Measurements from ENCODE around the gene NHLRC2.
"Not testable (repeated sequence)": the region's sequence is repeated elsewhere in the genome, so short reads cannot be mapped to it uniquely, and the experiment has no call there.

The NHLRC2 gene, protein sequence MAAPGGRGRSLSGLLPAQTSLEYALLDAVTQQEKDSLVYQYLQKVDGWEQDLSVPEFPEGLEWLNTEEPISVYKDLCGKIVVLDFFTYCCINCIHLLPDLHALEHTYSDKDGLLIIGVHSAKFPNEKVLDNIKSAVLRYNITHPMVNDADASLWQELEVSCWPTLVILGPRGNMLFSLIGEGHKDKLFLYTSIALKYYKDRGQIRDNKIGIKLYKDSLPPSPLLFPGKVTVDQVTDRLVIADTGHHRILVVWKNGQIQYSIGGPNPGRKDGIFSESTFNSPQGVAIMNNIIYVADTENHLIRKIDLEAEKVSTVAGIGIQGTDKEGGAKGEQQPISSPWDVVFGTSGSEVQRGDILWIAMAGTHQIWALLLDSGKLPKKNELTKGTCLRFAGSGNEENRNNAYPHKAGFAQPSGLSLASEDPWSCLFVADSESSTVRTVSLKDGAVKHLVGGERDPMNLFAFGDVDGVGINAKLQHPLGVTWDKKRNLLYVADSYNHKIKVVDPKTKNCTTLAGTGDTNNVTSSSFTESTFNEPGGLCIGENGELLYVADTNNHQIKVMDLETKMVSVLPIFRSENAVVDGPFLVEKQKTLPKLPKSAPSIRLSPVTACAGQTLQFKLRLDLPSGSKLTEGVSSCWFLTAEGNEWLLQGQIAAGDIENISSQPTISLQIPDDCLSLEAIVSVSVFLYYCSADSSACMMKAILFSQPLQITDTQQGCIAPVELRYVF

GRCh38 chr10:113854013-113854760 lies at the start of gene NHLRC2, which contains the start of gene DCLRE1A:
Gene NHLRC2 (plus strand): TSS chr10:113854661. CDS start chr10:113854873, 212 bp downstream.
Gene DCLRE1A (minus strand): TSS chr10:113854082. CDS start chr10:113853182, 900 bp downstream.
- DNase-seq: peak in 55 of 56 donors; percentile 4 to 82 (median 67)

GRCh38 chr10:113806503-113806902 lies 48.0 kb upstream of the NHLRC2 start:
- no peak for DNase-seq

DNA sequence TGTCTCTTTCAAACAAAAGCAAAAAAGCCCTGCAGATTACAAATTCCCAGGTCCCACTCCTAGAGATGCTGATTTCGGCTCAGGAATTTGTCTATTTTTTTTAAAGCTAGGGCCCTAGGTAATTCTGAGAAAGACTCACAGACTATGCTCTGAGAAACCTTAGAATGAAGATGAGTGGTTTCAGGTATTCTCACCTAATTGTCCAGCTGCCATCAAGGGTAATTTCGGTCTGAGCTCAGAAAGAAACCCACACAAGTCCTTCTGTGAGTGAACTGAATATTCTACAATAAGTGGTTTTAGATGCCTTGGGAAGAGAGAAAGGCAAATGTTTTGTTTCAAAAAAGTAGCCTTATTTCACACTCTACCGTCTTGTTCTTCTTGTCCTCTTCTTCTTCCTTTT lies 46.3 kb upstream of the NHLRC2 start:
- no peak for DNase-seq

- DNase-seq: not testable (repeated sequence)
Observed at GRCh38 chr10:113814700-113815099, 39.8 kb upstream of the NHLRC2 start.

GRCh38 chr10:113819989-113820388 lies 34.5 kb upstream of the NHLRC2 start:
- DNase-seq: no peak

DNA sequence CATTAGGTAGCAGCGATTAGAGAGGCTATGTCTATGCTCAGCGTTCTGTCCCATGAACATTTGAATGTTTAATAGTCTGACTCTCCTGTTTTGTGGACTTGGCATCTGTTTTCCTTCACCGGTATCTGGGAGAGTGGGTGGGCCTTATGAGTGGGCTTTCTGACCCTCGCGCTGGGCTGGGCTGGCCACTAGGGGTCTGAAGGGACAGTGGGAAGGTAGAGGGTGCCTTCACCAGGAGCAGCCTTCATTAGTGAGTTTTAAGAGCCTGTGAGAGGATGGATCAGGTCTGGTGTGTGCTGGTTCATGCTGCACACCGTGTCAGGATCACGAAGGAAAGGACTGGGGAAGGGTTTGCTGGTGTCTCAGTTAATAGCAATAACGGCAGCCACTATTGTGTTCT lies 34.0 kb upstream of the NHLRC2 start:
- no peak for DNase-seq

DNA sequence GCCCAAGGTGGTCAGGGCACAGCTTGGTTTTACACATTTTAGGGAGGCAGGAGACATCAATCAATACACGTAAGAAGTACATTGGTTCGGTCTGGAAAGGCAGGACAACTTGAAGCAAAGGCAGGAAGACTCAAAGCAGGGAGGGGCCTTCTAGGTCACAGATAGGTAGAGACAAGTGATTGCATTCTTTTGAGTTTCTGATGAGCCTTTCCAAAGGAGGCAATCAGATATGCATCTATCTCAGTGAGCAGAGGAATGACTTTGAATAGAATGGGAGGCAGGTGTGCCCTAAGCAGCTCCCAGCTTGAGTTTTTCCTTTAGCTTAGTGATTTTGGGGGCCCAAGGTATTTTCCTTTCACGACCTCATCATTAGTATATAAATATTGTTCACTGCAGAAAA lies 33.2 kb upstream of the NHLRC2 start:
- not testable (repeated sequence) for DNase-seq

- no peak for DNase-seq
Observed at GRCh38 chr10:113822174-113822573, 32.3 kb upstream of the NHLRC2 start.

DNA sequence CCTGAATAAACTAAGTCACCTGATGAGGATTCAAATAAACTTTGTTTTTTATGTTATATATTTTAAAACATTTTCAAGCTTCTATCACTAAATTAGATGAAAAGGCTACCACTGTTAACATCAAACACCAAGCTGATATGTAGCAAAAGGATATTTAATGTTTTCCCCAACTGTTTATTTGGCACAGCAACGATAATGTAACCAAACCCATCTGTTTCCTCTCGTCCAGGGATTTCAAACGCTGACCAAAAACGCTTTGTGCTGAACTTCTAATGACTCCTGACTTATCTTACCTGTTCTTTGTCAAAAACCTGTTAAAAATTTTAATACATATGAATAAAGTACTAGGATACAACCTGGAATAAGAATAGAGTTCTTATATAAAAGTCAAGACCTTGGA lies 31.1 kb upstream of the NHLRC2 start:
- no peak for DNase-seq

GRCh38 chr10:113825791-113826190 lies 28.7 kb upstream of the NHLRC2 start:
- no peak for DNase-seq

DNA sequence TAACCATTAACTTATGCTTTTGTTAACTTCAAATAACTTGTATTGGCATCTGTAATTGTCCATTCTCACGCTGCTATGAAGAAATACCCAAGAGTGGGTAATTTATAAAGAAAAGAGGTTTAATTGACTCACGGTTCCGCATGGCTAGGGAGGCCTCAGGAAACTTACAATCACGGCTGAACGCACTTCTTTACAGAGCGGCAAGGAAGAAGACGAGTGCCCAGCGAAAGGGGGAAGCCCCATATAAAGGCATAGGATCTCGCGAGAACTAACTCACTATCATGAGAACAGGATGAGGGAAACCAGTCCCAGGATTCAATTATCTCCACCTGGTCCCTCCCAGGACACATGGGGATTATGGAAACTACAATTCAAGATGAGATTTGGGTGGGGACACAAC lies 25.9 kb upstream of the NHLRC2 start:
- DNase-seq: not testable (repeated sequence)

GRCh38 chr10:113842171-113842570 lies 12.3 kb upstream of the NHLRC2 start:
- DNase-seq: no peak

- DNase-seq: no peak
Observed at GRCh38 chr10:113843972-113844485, 10.4 kb upstream of the NHLRC2 start.

DNA sequence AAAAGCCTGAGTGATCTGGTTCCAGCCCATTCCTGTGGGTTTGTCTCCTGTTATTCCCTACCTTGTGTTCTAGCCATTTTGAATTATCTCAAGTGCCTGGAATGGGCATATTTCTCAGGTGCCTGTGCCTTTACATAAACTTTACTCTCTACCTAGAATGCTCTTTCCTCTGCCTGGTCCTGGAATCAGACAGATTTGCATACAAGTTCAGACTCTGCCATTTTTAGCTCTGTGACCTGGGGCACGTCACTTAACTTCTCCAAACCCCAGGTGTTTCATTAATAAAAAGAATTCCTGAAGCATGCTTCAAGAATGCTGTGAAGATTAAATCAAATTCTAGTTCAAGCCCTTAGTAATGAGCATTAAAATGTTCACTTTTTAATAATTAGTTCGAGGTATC lies 8.4 kb upstream of the NHLRC2 start:
- no peak for DNase-seq

DNA sequence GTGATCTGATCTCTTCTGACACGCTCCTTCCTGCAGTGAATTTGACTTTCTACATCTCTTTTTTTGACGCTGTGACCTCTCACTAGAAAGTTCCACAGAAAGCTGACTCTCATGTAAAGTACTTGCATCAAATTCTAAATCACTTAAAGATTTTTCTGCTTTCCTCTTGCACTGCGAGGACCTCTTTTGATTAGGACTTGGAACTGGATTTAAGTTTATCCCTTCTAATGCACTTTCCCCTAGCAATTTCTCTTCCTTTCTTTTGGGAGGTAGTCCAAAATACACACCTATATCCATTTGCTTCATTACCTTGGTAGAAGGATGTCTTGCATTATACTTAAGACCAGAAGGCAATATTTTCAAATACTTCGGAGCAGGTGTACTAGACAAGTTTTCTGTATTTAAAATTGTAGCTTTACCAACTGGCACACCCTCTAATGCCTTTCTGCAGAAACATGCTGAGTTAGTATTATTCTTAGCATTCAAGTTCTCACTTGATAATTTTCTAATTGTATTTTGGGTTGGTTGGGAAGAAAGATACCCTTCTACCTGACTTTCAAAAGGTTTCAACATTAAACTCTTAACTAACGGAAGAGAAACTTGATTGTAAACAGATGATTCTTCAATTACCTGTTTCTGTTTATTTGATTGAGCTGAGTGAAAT lies 5.2 kb upstream of the NHLRC2 start:
- DNase-seq: no peak

DNA sequence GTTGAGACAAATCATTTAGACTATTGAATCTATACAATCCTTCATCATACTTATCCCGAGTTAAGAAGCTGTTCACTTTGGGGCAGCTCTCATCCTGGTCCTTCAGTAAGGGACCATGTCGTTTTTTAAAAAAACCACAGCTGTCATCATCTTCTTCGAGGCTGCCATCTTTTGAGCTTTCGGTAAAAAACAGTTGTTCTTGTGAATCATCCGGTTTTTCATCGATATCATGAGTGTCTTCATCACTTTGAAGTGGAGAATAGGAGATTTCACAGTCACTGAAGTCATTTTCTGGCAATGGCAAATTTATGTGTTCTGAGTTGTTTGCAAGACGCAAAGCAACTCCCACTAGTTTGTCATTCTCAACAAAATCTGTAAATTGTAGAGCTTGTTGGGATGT lies 4.5 kb upstream of the NHLRC2 start:
- no peak for DNase-seq

DNA sequence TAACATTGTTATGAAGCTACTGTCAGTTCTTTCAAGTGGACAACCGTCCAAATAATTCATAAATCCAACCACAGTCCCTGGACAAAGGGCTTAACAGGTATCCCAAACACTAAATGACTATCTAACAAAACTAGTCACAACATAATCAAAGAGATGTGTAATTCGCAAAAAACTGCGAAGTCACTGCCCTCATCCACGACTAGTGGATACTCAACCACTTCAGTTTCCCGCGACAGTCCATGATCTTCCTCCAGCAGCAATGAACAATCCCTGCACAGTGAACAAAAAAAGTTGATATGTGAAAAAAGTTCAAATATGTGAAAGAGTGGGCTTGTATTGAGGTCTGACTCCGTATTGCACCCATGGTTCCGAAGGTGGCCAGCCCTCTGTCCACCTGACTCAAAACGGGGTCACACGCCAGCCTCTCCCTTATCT lies 866 bp upstream of the NHLRC2 start:
- no peak for DNase-seq

GRCh38 chr10:113854761-113855588 lies 514 bp downstream of the NHLRC2 start:
- peak in 42 of 56 donors; percentile 2 to 78 (median 36) for DNase-seq

GRCh38 chr10:113856563-113856962 lies 2.1 kb downstream of the NHLRC2 start:
- no peak for DNase-seq

DNA sequence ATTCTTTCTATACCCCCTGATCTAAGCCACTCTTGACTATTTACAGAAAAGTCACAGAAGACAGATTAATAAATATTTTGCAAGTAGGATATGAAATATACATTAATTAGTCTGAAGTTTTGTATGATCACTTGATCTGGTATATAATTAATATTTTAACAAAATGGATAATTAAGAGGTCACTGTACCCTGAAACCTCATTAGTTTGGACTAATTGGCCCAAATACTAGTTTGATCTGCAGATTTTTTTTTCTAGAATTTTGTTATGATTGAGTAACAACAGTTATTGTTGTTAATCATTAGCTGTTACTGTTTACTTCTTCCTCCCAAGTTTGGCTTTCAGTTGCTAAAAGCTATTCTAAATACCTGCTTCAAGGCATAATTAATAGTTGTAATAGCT lies 2.7 kb downstream of the NHLRC2 start:
- DNase-seq: no peak

Data from amygdala (tissue), 56 donors.